ENCODE data around the gene LCA5L.
"Not testable (repeated sequence)": the region's sequence is repeated elsewhere in the genome, so short reads cannot be mapped to it uniquely, and the experiment has no call there.

Gene LCA5L

DNA sequence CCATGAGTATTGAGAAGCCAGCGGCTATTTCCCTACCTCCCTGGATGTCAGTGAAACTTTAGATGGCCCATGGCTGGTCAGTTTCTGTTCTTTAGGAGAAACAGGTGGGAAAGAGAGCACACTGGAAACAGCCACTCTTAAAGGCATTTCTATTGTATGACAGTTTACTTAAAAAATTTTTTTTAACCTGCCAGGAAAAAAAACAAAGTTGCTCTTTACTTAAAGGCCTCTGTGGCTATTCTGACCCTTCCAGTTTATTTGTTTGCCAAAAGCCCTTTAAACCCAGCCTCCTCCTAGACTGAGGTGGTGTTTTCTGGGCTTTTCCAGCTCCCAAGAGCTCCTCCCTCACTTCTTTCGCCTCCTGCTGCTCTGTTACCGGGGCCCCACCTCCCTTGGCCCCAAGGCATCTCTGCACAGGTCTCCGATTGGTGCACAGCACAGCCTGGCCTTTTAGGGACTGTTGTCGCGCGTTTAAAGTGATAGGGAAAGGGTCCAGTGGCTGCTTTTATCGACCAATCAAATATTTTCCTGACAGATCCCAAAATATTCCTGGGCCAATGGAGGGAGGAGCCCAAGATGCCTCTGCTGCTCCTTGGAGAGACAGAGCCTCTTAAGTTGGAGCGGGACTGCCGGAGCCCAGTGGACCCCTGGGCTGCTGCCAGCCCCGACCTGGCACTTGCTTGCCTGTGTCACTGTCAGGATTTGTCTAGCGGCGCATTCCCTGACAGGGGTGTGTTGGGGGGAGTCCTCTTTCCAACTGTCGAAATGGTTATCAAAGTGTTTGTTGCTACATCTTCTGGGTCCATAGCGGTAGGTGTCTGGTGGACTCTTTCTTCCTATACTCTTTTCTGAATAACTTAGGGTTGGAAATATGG is 6.0 kb upstream of the LCA5L start, which contains the start of gene SH3BGR:
TSS of gene SH3BGR (plus strand) at position 639 of the 875 bp plus-strand sequence. CDS start at position 766, 127 bp downstream.
- DNase-seq = no peak

DNA sequence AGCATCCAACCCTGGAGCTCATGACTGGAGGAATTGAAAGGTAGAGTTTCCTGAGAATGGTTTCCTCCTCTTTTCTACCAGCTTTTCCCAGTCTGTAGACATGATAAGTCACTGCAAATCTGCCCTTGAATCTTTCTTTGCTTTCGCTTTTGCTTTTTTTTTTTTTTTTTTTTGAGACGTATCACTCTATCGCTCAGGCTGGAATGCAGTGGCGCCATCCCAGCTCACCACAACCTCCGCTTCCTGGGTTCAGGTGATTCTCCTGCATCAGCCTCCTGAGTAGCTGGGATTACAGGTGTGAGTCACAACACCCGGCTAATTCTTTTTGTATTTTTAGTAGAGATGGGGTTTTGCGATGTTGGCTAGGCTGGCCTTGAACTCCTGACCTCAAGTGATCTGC is 1.7 kb upstream of the LCA5L start:
- DNase-seq = no peak

- DNase-seq = no peak
These were observed 977 bp downstream of the LCA5L start for GRCh38 chr21:39444421-39445180.

GRCh38 chr21:39441502-39442475 is 3.8 kb downstream of the LCA5L start:
- DNase-seq = peak in 1 of 4 experiments; percentile 2

GRCh38 chr21:39439232-39439631 is 6.3 kb downstream of the LCA5L start:
- no peak for DNase-seq

GRCh38 chr21:39434950-39435349 is 10.6 kb downstream of the LCA5L start:
- no peak for DNase-seq

- DNase-seq = no peak
These were observed 14.6 kb downstream of the LCA5L start for GRCh38 chr21:39430954-39431353.

GRCh38 chr21:39430457-39430856 is 15.1 kb downstream of the LCA5L start:
- DNase-seq = no peak

DNA sequence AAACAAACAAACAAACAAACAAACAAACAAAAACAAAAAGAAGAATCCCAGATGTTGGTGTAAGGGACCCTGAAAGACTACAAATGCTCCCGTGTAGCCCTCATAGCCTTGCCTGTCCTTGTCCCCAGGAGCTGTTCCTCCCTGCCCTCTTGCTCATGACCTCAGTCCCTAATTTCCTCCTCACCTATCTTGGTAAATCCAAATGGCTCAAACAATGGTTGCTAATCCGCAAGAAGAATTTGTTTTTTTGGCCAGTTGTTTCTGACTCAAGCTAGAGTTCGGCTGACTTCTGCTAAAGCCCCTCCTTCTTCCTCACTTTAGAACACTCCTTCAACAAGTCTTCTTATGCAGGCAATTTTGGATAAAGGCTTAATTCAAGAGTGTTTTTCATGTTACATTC is 15.6 kb downstream of the LCA5L start:
- no peak for DNase-seq

- DNase-seq = no peak
These were observed 16.1 kb downstream of the LCA5L start for GRCh38 chr21:39429445-39429844.

GRCh38 chr21:39422527-39423241 is 22.9 kb downstream of the LCA5L start:
- no peak for DNase-seq

DNA sequence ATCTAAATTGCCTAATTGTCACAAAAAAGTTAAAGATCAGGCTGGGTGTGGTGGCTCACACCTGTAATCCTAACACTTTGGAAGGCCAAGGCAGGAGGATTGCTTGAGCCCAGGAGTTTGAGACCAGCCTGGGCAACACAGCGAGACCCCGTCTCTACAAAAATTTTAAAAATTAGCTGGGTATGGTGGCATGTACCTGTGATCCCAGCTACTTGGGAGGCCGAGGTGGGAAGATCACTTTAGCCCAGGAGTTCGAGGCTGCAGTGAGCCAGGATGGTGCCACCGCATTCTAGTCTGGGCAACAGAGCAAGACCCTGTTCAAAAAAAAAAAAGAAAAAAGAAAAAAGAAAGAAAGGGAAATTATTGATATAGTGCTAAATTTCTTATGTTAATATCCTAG is 26.4 kb downstream of the LCA5L start:
- not testable (repeated sequence) for DNase-seq

GRCh38 chr21:39406065-39406464 is 39.5 kb downstream of the LCA5L start:
- no peak for DNase-seq

GRCh38 chr21:39400173-39400572 is 45.4 kb downstream of the LCA5L start:
- DNase-seq = no peak

GRCh38 chr21:39397646-39398385 is 47.8 kb downstream of the LCA5L start:
- DNase-seq = no peak

DNA sequence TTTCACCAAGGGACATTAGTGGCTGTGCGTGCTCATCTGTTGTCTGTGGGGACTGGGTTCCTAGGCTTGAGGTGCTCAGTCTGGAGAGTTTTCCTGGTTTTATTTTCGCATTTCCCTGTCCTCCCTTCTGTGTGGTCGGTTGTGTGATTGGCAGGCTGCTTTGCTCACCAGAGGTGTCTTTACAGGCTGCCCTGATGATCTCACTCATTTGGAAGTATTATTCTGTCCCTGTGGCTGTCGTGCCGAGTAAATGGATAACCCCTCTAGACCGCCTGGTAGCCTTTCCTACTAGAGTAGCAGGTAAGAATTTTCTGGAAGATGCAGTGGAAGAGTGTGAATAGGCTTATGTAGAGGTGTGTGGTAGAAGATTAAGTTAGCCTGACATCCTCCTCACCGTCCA is 52.6 kb downstream of the LCA5L start:
- DNase-seq = no peak

- DNase-seq = no peak
These were observed 55.3 kb downstream of the LCA5L start for GRCh38 chr21:39390212-39390765.

GRCh38 chr21:39388811-39389155 is 56.8 kb downstream of the LCA5L start:
- DNase-seq = no peak

GRCh38 chr21:39388038-39388810 is 57.4 kb downstream of the LCA5L start:
- DNase-seq = peak; percentile 77 to 86 (median 83)

DNA sequence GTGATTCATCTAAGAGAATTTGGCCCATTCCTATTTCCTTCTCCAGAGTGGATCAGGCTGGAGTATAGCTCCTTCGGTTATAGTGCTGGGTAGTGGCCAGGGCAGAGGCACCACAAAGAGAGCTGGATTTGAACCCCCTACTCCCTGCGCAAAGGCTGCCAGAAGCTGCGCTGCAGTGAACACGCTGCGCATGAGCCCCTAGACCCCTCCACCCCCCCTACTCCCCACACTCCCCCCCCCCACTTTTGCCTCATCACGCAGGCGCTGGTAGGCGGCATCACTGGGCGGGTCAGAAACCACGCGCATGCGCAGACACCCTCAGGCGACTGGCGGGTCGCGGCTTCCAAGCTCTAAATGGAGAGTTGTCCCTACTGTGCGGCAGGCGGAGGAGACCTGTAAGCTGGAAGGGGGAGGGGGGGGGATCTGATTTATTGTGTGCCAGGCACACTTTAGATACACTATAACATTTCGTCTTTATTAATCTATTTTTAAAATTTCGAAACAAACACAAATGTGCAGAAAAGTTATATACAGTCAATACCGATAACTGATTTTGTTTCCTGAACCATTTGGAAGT is 58.0 kb downstream of the LCA5L start:
- peak; percentile 74 to 85 (median 80) for DNase-seq

Measured in activated CD4-positive, CD25-positive, alpha-beta regulatory T cell (primary cell).